Naive thymus-derived CD4-positive, alpha-beta T cell (primary cell): ENCODE results near the gene TERB1. TPM values are rescaled to one million over a fixed set of nuclear protein-coding genes. Genes with fewer than 3 reads are reported as not detected.
A peak's percentile ranks its signal among the peaks of the same experiment; 100 is the strongest.

Experiments used
- ATAC-seq: fragments of 150-1000 bp; cut with Tn5 transposase; 2 replicates; pipeline ENCODE4 v1.10.0; 2021; ENCODE audit warnings: mild to moderate bottlenecking, moderate library complexity
- CTCF ChIA-PET: fragments of 350-600 bp; sonication (Branson Sonifier 250); formaldehyde crosslinking; loops from one replicate; lab custom pipeline; 2021; ENCODE audit warnings: antibody characterized with exemption; lab: Charles Lee
- POLR2A ChIA-PET: fragments of 350-600 bp; sonication (Branson Sonifier 250); formaldehyde crosslinking; loops from one replicate; lab custom pipeline; 2021; ENCODE audit warnings: antibody characterized with exemption, inconsistent platforms; lab: Charles Lee
- DNase-seq, 9 donors: peaks; one replicate each; pipeline versions ENCODE4 v3.0.0 to v3.0.0-alpha.2; 2020 to 2022; ENCODE audit warnings: mixed read lengths in 1 of 9
- H3K27ac ChIP-seq: one replicate; pipeline ENCODE4 v1.7.0; 2013; ENCODE audit warnings: mild to moderate bottlenecking, low read depth, low read length, moderate library complexity
- H3K27me3 ChIP-seq, 2 donors: one replicate each; pipeline ENCODE4 v1.7.0; 2013; ENCODE audit warnings: low read length in 2 of 2, mild to moderate bottlenecking in 2 of 2, moderate library complexity in 2 of 2; ENCODE audit not compliant: control insufficient read depth in 2 of 2, insufficient read depth in 2 of 2
- H3K36me3 ChIP-seq, 3 experiments: 1 replicate in 2 of 3; 2 replicates in 1 of 3; pipeline ENCODE4 v1.7.0; 2013; ENCODE audit warnings: low read length in 3 of 3, mild to moderate bottlenecking in 3 of 3, moderate library complexity in 1 of 3; ENCODE audit not compliant: insufficient read depth in 3 of 3, control insufficient read depth in 2 of 3
- H3K4me1 ChIP-seq, 2 donors: one replicate each; pipeline ENCODE4 v1.7.0; 2013; ENCODE audit warnings: low read length in 2 of 2, mild to moderate bottlenecking in 2 of 2, moderate library complexity in 1 of 2; ENCODE audit not compliant: control insufficient read depth in 2 of 2, insufficient read depth in 2 of 2
- H3K4me3 ChIP-seq: 2 replicates; pipeline ENCODE4 v1.7.0; 2013; ENCODE audit warnings: mild to moderate bottlenecking, low read length
- H3K9me3 ChIP-seq, 3 experiments: 1 replicate in 2 of 3; 2 replicates in 1 of 3; pipeline ENCODE4 v1.7.0; 2013; ENCODE audit warnings: low read length in 3 of 3; ENCODE audit not compliant: control insufficient read depth in 2 of 3
- H3K27ac Mint-ChIP-seq, 9 donors: one replicate each; pipeline ENCODE4 v1.8.0; 2020 to 2022; ENCODE audit warnings: mixed read lengths in 9 of 9, mild to moderate bottlenecking in 8 of 9, moderate library complexity in 5 of 9, inconsistent platforms in 2 of 9
- H3K27me3 Mint-ChIP-seq, 5 donors: one replicate each; pipeline ENCODE4 v1.8.0; 2021 to 2022; ENCODE audit warnings: mixed read lengths in 5 of 5, mild to moderate bottlenecking in 1 of 5
- H3K36me3 Mint-ChIP-seq, 5 donors: one replicate each; pipeline ENCODE4 v1.8.0; 2020 to 2022; ENCODE audit warnings: mixed read lengths in 5 of 5, mild to moderate bottlenecking in 3 of 5, inconsistent platforms in 1 of 5
- H3K4me1 Mint-ChIP-seq, 7 donors: one replicate each; pipeline ENCODE4 v1.8.0; 2020 to 2022; ENCODE audit warnings: mixed read lengths in 7 of 7, mild to moderate bottlenecking in 3 of 7, inconsistent platforms in 1 of 7
- H3K4me3 Mint-ChIP-seq, 10 donors: one replicate each; pipeline ENCODE4 v1.8.0; 2020 to 2022; ENCODE audit warnings: mild to moderate bottlenecking in 10 of 10, mixed read lengths in 10 of 10, moderate library complexity in 6 of 10, inconsistent platforms in 2 of 10
- H3K9me3 Mint-ChIP-seq, 11 donors: one replicate each; pipeline ENCODE4 v1.8.0; 2020 to 2022; ENCODE audit warnings: mixed read lengths in 11 of 11, mild to moderate bottlenecking in 4 of 11, inconsistent platforms in 1 of 11, moderate library complexity in 1 of 11
- intact Hi-C, 2 donors: fragments of 100-400 bp; cut with micrococcal nuclease; formaldehyde crosslinking; loops; one replicate each; pipeline ENCODE4 v1.15.1; 2023
- polyA plus RNA-seq, 2 donors: library from polyadenylated mRNA; unstranded; fragments of 300-500 nt; fragmentation: Illumina TruSeq; gene quantifications; one replicate each; pipeline ENCODE4 v1.2.3, GENCODE V29; 2021
- total RNA-seq, 6 experiments: library from RNA in 5 of 6; stranded (reverse) in 5 of 6; gene quantifications; 1 replicate in 5 of 6; 2 replicates in 1 of 6; pipeline ENCODE4 v1.2.3 and lab custom pipeline; 2021 to 2026

Gene TERB1
- total and polyA plus RNA-seq, 7 experiments from 2014 or later = 0.16 to 0.83 (median 0.37) TPM; not detected in 3

DNA sequence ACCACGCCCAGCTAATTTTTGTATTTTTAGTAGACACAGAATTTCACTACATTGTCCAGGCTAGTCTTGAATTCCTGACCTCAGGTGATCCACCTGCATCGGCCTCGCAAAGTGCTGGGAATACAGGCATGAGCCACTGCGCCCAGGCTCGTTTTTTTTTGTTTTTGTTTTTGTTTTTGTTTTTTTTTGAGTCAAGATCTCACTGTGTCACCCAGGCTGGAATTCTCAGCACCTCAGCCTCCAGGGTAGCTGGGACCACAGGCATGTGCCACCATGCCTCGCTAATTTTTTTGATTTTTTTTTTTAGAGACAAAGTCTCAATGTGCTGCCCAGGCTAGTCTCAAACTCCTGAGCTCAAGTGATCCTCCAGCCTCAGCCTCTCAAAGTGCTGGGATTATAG, 87.3 kb downstream of the TERB1 start:
- H3K27me3 Mint-ChIP-seq = peaks cover 0 to 4% (median 0%) of the 10 kb centered on the region in 5 donors
- H3K9me3 Mint-ChIP-seq = peaks cover 0 to 5% (median 0%) of the 10 kb centered on the region in 11 donors
- intact Hi-C loops = no loop called here
- no peak overlapping the region for H3K27ac Mint-ChIP-seq
- H3K27me3 ChIP-seq = no peaks in the 10 kb centered on the region
- H3K4me1 Mint-ChIP-seq = no peaks in the 10 kb centered on the region
- no peaks in the 10 kb centered on the region for H3K4me1 ChIP-seq
- no peak overlapping the region for H3K4me3 ChIP-seq
- POLR2A ChIA-PET = interaction anchor here (0.6 kb wide), 1 partner anchor 70 kb away, joined by 3 read pairs; no protein-coding TSS in a partner anchor
- H3K4me3 Mint-ChIP-seq = no peak overlapping the region
- H3K36me3 Mint-ChIP-seq = peaks cover 0 to 5% (median 4%) of the 10 kb centered on the region in 5 donors
- H3K36me3 ChIP-seq = no peaks in the 10 kb centered on the region
- H3K9me3 ChIP-seq = no peaks in the 10 kb centered on the region
- CTCF ChIA-PET = interaction anchor here (0.7 kb wide), 1 partner anchor 897 kb away, joined by 3 read pairs; no protein-coding TSS in a partner anchor
- no peak for DNase-seq
- no peak overlapping the region for H3K27ac ChIP-seq
- ATAC-seq = no peak

DNA sequence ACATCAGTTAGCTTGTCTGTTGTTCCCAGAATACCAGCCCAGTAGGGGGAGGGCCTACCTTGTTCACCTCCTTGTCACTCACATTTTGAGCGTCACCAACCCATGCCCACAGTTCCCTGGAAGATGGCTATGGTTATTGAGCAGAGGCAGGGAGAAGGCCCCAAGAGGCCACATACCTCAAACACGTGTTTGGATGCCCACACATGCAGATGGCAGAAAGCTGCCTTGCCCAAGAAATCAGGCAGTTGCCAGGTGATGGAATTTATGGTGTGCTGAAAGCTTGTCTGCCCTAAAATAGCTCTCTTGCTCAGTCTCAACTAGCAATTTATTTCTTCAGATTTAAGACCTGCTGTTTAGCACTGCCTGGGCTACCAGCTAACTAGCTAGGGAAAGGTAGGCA, 88.3 kb downstream of the TERB1 start:
- Histone ChIP-seq H3K27me3 (no peaks in the 10 kb centered on the region), H3K9me3 (no peaks in the 10 kb centered on the region), H3K36me3 (no peaks in the 10 kb centered on the region), H3K4me1 (no peaks in the 10 kb centered on the region), H3K4me3 (no peak overlapping the region), H3K27ac (no peak overlapping the region)
- H3K27ac Mint-ChIP-seq = no peak overlapping the region
- H3K36me3 Mint-ChIP-seq = peaks cover 0 to 4% (median 2%) of the 10 kb centered on the region in 5 donors
- no peak overlapping the region for H3K4me3 Mint-ChIP-seq
- intact Hi-C loops = no loop called here
- DNase-seq (no peak), ATAC-seq (no peak)
- peaks cover 0 to 8% (median 4%) of the 10 kb centered on the region in 5 donors for H3K27me3 Mint-ChIP-seq
- peaks cover 0 to 5% (median 0%) of the 10 kb centered on the region in 11 donors for H3K9me3 Mint-ChIP-seq
- ChIA-PET POLR2A (no interaction called here), CTCF (interaction anchor here (0.6 kb wide), 1 partner anchor 155 kb away, joined by 4 read pairs; no protein-coding TSS in a partner anchor)
- no peaks in the 10 kb centered on the region for H3K4me1 Mint-ChIP-seq

DNA sequence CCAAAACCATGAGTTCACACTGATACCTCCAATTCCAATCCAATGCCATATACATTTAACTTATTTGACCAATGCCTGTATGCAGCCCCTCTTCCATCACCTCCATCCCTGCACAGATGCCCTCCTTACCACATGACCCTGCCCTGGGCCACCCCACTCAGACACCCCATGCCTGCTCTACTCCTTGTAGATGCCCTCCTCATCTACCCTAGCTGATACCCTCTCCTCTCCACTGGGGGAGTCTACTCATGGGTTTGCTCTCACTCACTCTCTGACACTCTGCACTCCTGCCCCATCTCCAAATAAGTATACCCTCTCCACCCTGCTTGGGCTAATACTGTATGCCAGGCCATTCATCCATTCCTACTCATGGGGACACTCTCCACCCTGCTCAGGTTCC, 88.9 kb downstream of the TERB1 start:
- no peak overlapping the region for H3K27ac Mint-ChIP-seq
- H3K27me3 Mint-ChIP-seq = peaks cover 0 to 9% (median 4%) of the 10 kb centered on the region in 5 donors
- no peak for ATAC-seq
- no peaks in the 10 kb centered on the region for H3K4me1 Mint-ChIP-seq
- Histone ChIP-seq H3K36me3 (no peaks in the 10 kb centered on the region), H3K27ac (no peak overlapping the region), H3K27me3 (no peaks in the 10 kb centered on the region), H3K4me3 (no peak overlapping the region), H3K9me3 (no peaks in the 10 kb centered on the region), H3K4me1 (no peaks in the 10 kb centered on the region)
- ChIA-PET CTCF (no interaction called here), POLR2A (no interaction called here)
- DNase-seq = no peak
- H3K4me3 Mint-ChIP-seq = no peak overlapping the region
- H3K36me3 Mint-ChIP-seq = peaks cover 0 to 4% (median 2%) of the 10 kb centered on the region in 5 donors
- H3K9me3 Mint-ChIP-seq = peaks cover 0 to 5% (median 0%) of the 10 kb centered on the region in 11 donors
- intact Hi-C loops = no loop called here

DNA sequence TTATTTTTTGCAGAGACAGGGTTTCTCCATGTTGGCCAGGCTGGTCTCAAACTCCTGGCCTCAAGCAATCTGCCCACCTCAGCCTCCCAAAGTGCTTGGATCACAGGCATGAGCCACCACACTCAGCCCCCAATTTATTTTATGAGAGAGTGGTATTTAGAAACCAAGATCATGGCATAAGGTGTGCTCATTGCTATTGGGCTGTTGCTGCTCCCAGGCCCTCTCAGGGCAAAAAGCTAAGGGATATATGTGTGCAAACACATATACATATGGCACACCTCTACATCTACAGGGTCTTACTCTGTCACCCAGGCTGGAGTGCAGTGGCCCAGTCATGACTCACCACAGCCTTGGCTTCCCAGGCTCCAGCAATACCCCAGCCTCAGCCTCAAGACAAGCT, 89.8 kb downstream of the TERB1 start:
- no peak overlapping the region for H3K27ac ChIP-seq
- H3K4me1 ChIP-seq = no peaks in the 10 kb centered on the region
- Mint-ChIP-seq H3K36me3 (peaks cover 0 to 4% (median 2%) of the 10 kb centered on the region in 5 donors), H3K9me3 (peaks cover 0 to 5% (median 0%) of the 10 kb centered on the region in 11 donors), H3K27ac (no peak overlapping the region), H3K4me3 (no peak overlapping the region), H3K4me1 (no peaks in the 10 kb centered on the region), H3K27me3 (peaks cover 0 to 11% (median 4%) of the 10 kb centered on the region in 5 donors)
- intact Hi-C loops = no loop called here
- no peaks in the 10 kb centered on the region for H3K9me3 ChIP-seq
- ATAC-seq (no peak), DNase-seq (no peak)
- no peak overlapping the region for H3K4me3 ChIP-seq
- no peaks in the 10 kb centered on the region for H3K36me3 ChIP-seq
- ChIA-PET POLR2A (no interaction called here), CTCF (no interaction called here)
- H3K27me3 ChIP-seq = no peaks in the 10 kb centered on the region

DNA sequence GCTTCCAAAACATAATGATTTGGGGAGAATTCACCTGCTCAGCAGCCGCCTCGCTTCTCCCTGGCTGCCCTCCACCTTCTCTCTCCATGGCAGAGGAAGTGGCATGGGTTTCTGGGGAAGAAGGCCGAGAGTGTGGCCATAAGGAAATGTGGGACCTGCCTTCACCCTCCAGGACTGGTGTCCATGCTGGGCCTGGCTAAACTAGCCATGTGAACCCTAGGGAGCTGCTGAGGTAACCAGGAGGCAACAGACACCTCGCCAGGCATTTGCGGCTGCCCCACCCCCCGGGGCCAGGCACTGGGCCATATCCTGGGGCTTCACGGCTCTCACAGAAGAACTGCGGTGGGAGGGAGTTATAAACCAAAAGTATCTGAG, 94.9 kb downstream of the TERB1 start:
- H3K4me3 Mint-ChIP-seq = no peak overlapping the region
- peaks cover 0 to 17% (median 4%) of the 10 kb centered on the region in 5 donors for H3K27me3 Mint-ChIP-seq
- no peaks in the 10 kb centered on the region for H3K36me3 Mint-ChIP-seq
- DNase-seq (no peak), ATAC-seq (no peak)
- peak overlapping the region in 1 of 9 donors; percentile 72 for H3K27ac Mint-ChIP-seq
- H3K4me1 Mint-ChIP-seq = no peaks in the 10 kb centered on the region
- Histone ChIP-seq H3K9me3 (no peaks in the 10 kb centered on the region), H3K36me3 (no peaks in the 10 kb centered on the region), H3K4me1 (no peaks in the 10 kb centered on the region), H3K27me3 (no peaks in the 10 kb centered on the region), H3K27ac (no peak overlapping the region), H3K4me3 (no peak overlapping the region)
- intact Hi-C loops = no loop called here
- no peaks in the 10 kb centered on the region for H3K9me3 Mint-ChIP-seq
- ChIA-PET CTCF (interaction anchor here (0.7 kb wide), 1 partner anchor 22 kb away, joined by 3 read pairs; no protein-coding TSS in a partner anchor), POLR2A (no interaction called here)

DNA sequence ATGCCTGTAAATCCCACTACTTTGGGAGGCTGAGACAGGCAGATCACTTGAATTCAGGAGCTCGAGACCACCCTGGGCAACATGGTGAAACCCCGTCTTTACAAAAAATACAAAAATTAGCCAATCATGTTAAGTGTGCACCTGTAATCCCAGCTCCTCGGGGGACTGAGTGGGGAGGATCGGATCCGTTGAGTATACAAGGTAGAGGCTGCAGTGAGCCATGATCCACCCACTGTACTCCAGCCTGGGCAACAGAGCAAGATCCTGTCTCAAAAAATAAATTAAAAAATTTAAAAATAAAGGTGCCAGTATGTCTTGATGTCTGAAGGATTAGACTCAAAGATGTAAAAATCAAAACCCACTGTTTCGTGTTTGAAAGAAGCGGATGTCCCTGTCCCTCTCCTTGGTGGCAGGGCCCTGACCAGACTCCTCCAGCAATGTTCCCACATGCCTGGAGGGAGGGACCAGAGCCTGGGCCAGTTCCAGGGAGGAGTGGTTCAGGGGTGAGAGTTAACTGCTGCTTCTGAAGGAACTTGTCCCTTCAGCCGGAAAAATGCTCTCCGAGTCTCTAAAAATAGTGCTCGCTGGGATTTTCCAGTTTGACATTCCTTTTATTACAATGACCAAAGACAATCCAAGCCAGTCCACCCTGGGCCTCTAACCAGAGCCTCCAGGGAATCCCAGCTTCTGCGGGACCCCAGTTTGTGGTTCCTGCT, 95.4 kb downstream of the TERB1 start:
- peaks cover 0 to 17% (median 4%) of the 10 kb centered on the region in 5 donors for H3K27me3 Mint-ChIP-seq
- Histone ChIP-seq H3K27ac (no peak overlapping the region), H3K36me3 (no peaks in the 10 kb centered on the region), H3K4me1 (no peaks in the 10 kb centered on the region), H3K9me3 (no peaks in the 10 kb centered on the region), H3K27me3 (no peaks in the 10 kb centered on the region), H3K4me3 (no peak overlapping the region)
- ChIA-PET CTCF (interaction anchor here (0.7 kb wide), 1 partner anchor 22 kb away, joined by 3 read pairs; no protein-coding TSS in a partner anchor), POLR2A (no interaction called here)
- H3K9me3 Mint-ChIP-seq = peaks cover 0 to under 1% (median 0%) of the 10 kb centered on the region in 11 donors
- ATAC-seq (no peak), DNase-seq (no peak)
- H3K4me3 Mint-ChIP-seq = no peak overlapping the region
- peaks cover 0 to under 1% (median 0%) of the 10 kb centered on the region in 7 donors for H3K4me1 Mint-ChIP-seq
- no peaks in the 10 kb centered on the region for H3K36me3 Mint-ChIP-seq
- no peak overlapping the region for H3K27ac Mint-ChIP-seq
- intact Hi-C loops = no loop called here
